ENCODE data around the gene COPS9. TPM values are rescaled to one million over a fixed set of nuclear protein-coding genes. Genes with fewer than 3 reads are reported as not detected.

COPS9 gene
- total RNA-seq, 2 donors from 2014 or later, result 232 to 243 TPM

DNA sequence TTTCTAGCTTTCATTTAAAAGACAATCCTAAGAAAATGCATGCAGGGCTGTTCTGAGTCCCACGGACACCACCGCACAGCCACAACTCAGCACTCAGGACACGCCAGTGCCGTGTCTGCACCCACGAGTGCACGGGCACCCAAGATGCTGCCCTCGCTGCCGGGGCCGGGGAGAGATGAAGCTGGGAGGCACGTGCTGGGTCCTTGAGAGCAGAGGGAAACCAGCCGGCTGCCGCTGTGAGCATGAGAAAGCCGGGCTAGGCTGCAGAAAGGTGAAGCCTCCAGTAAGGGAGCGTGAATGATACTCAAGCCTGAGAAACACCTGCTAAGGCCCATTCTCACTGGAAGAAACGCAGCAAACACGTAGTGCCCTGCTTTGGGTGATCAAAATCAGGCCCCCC, 4.8 kb downstream of the COPS9 start:
- H3K9me3 ChIP-seq, result no peaks in the 10 kb centered on the region
- no peaks in the 10 kb centered on the region for H3K27me3 ChIP-seq
- peaks cover 54% of the 10 kb centered on the region for H3K36me3 ChIP-seq
- no peak overlapping the region for H3K4me3 ChIP-seq
- H3K4me1 ChIP-seq, result peaks cover 0 to 13% of the 10 kb centered on the region in 2 donors
- H3K27ac ChIP-seq, result no peak overlapping the region
- no peak for TF ChIP-seq CTCF (IDR thresholded peaks at IDR 0.05)
- DNase-seq (ENCODE audit: low spot score), result no peak

GRCh38 chr2:240130393-240131195, 5.5 kb downstream of the COPS9 start:
- TF ChIP-seq CTCF (IDR thresholded peaks at IDR 0.05), result no peak
- H3K4me1 ChIP-seq, result peaks cover 0 to 12% of the 10 kb centered on the region in 2 donors
- no peaks in the 10 kb centered on the region for H3K27me3 ChIP-seq
- no peaks in the 10 kb centered on the region for H3K9me3 ChIP-seq
- H3K4me3 ChIP-seq, result no peak overlapping the region
- DNase-seq (ENCODE audit: low spot score), result no peak
- H3K27ac ChIP-seq, result no peak overlapping the region
- peaks cover 54% of the 10 kb centered on the region for H3K36me3 ChIP-seq

DNA sequence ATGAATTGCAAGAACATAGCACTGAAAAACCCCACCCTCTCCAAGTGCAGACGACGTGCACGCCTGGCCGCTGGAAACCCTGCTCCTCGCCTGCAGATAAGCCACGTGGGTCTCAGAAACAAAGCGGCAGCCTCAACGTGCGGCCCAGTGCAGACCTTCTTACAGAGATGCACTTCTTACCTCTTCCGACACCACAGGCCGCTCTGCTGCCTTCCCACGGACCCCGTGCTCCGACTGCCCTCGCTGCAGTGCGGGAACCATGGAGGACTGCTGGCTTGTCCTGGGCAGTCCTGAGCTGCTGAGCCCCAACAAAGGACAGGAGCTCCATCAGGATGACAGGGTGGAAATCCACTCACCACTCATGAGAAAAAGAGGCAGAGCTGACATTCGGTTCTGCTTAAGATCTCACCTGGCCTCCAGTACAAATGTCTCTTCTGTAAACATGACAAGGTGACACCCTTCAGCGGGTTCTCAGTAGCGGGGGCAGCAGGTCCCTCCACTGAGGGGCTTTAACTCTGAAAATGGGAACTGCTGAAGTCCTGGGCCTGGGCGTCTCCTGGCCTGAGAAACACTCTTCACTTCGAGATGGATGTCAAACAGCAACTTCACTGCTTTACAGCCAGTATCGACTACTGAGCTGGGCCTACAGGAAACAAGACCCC, 6.2 kb downstream of the COPS9 start:
- no peak for TF ChIP-seq CTCF (IDR thresholded peaks at IDR 0.05)
- Histone ChIP-seq H3K4me3 (no peak overlapping the region), H3K27me3 (no peaks in the 10 kb centered on the region), H3K27ac (no peak overlapping the region), H3K9me3 (no peaks in the 10 kb centered on the region), H3K4me1 (peaks cover 0 to 4% of the 10 kb centered on the region in 2 donors), H3K36me3 (peaks cover 54% of the 10 kb centered on the region)
- DNase-seq (ENCODE audit: low spot score), result no peak

- Histone ChIP-seq H3K4me1 (no peaks in the 10 kb centered on the region), H3K4me3 (no peak overlapping the region), H3K27ac (no peak overlapping the region), H3K9me3 (no peaks in the 10 kb centered on the region), H3K27me3 (no peaks in the 10 kb centered on the region), H3K36me3 (peaks cover 54% of the 10 kb centered on the region)
- no peak for DNase-seq (ENCODE audit: low spot score)
- TF ChIP-seq CTCF (IDR thresholded peaks at IDR 0.05), result no peak
These were observed 6.8 kb downstream of the COPS9 start for GRCh38 chr2:240129311-240129710.

DNA sequence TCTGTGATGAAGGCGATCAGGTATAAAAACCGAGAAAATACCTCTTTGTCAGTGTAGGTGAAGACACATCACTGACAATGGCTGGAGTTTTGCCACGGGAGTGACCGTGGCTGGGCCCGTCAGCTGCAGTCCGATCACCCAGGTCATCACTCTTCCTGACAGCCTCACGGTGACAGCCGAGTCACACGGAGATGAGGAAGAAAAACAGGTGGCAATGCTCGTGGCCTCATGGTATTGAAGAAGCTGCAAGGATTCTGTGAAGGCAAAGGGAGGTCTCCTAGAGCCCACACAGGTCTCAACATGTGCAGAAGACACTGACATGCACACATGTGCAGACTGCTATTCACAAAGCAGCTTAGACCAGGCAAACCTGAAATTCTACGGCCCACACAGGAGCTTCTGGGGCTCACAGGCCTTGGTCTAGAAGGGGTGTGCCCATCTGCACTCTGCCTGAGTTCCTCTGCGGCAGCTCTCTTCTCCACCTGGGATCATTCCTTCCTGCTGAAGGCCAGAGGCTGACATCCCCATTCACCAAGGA, 7.4 kb downstream of the COPS9 start:
- H3K27me3 ChIP-seq, result no peaks in the 10 kb centered on the region
- H3K4me1 ChIP-seq, result no peaks in the 10 kb centered on the region
- peaks cover 54% of the 10 kb centered on the region for H3K36me3 ChIP-seq
- DNase-seq (ENCODE audit: low spot score), result no peak
- TF ChIP-seq CTCF (IDR thresholded peaks at IDR 0.05), result no peak
- H3K4me3 ChIP-seq, result no peak overlapping the region
- H3K27ac ChIP-seq, result no peak overlapping the region
- H3K9me3 ChIP-seq, result no peaks in the 10 kb centered on the region

All from right atrium auricular region (tissue), 2 donors.